Heart right ventricle (tissue), 16 donors: ENCODE measurements around the gene GP9. TPM values are rescaled to one million over a fixed set of nuclear protein-coding genes. Genes with fewer than 3 reads are reported as not detected.

Experiments
- ATAC-seq, 8 donors: fragments of 200-7000 bp; cut with Tn5 transposase; one replicate each; pipeline ENCODE4 v1.9.1; 2020; ENCODE audit warnings: mild to moderate bottlenecking in 8 of 8, moderate library complexity in 8 of 8, moderate number of reproducible peaks in 1 of 8
- DNase-seq, 2 donors: peaks; one replicate each; pipeline ENCODE4 v3.0.0-alpha.2; 2020
- H3K27ac ChIP-seq, 10 donors: fragments of 200-600 bp; sonication (generic) in 2 of 10; one replicate each; pipeline versions ENCODE4 v1.5.0 to v1.8.0; 2020 to 2022; ENCODE audit warnings: mild to moderate bottlenecking in 3 of 10
- H3K27me3 ChIP-seq, 7 donors: fragments of 200-600 bp; one replicate each; pipeline ENCODE4 v1.8.0; 2021 to 2022; ENCODE audit warnings: mild to moderate bottlenecking in 2 of 7
- H3K36me3 ChIP-seq, 9 donors: fragments of 200-600 bp; sonication (generic) in 1 of 9; one replicate each; pipeline versions ENCODE4 v1.5.0 to v1.8.0; 2020 to 2022; ENCODE audit warnings: mild to moderate bottlenecking in 2 of 9
- H3K4me1 ChIP-seq, 9 donors: fragments of 200-600 bp; sonication (generic) in 1 of 9; one replicate each; pipeline versions ENCODE4 v1.5.0 to v1.8.0; 2020 to 2022; ENCODE audit warnings: mild to moderate bottlenecking in 4 of 9
- H3K4me3 ChIP-seq, 10 donors: fragments of 200-600 bp; sonication (generic) in 2 of 10; one replicate each; pipeline versions ENCODE4 v1.5.0 to v1.8.0; 2020 to 2022; ENCODE audit warnings: mild to moderate bottlenecking in 7 of 10, moderate library complexity in 2 of 10
- H3K9me3 ChIP-seq, 11 donors: fragments of 200-600 bp in 10 of 11; sonication (generic) in 2 of 11; one replicate each; pipeline versions ENCODE4 v1.5.0 to v1.8.0; 2013 to 2022; ENCODE audit warnings: mild to moderate bottlenecking in 2 of 11, control low read depth in 1 of 11, moderate library complexity in 1 of 11
- CTCF ChIP-seq, 9 donors: fragments of 200-600 bp; sonication (generic) in 2 of 9; IDR thresholded peaks; one replicate each; pipeline versions ENCODE4 v1.5.0 to v1.8.0; 2021 to 2022; ENCODE audit warnings: antibody characterized with exemption in 9 of 9, mild to moderate bottlenecking in 5 of 9, moderate library complexity in 1 of 9
- WGBS, 2 donors: extraction: QIAGEN DNeasy Blood & Tissue Kit; methylation state at CpG; one replicate each; pipeline ENCODE4 v1.1.7; 2013; ENCODE audit warnings: inconsistent platforms in 1 of 2; 5-methylcytosine and 5-hydroxymethylcytosine counted together
- intact Hi-C, 10 donors: fragments of 100-400 bp; cut with DNase I; formaldehyde crosslinking; loops; one replicate each; pipeline versions ENCODE4 v1.11.1 to v1.14.2; 2022
- polyA plus RNA-seq, 2 donors: library from polyadenylated mRNA; stranded (reverse); fragments of 200-250 nt; gene quantifications; one replicate each; pipeline ENCODE4 v1.2.3, GENCODE V29; 2013
- total RNA-seq, 10 donors: library from RNA; stranded (reverse); fragmentation: NEBNext Ultra II Directional in 3 of 10; extraction: Animal tissue kit (Norgen Biotek cat#: 25700) in 3 of 10; gene quantifications; one replicate each; pipeline versions ENCODE4 v1.2.1 to v1.2.4, GENCODE V29; 2021 to 2023
- donor health status: Arrhythmogenic right ventricular cardiomyopathy.
- donor health status: ischemic (EF 13 %, LVEDD 7.1; RV severe dilation, severe dysfunction).
- donor health status: healthy with polysubstance abuse.
- donor health status: DM: no; HTN: yes; CAD: no.
- donor health status: DM: no; HTN: no; CAD: no.
- donor health status: ischemic (EF 25% LVEDD 6.9; RV normal size, moderate dysfunction).
- donor health status: ischemic (EF 25% LVEDD 5.7; RV mildly dilated, moderate dysfunction).
- donor health status: healthy.
- donor health status: DM: yes; HTN: yes; CAD: no.
- donor health status: Ischemic cardiomyopathy.
- donor health status: ischemic (EF 35%, LVEDD 5.7; RV mildly dilated, moderate dysfunction).
- donor health status: nonischemic (EF 11% LVEDD 7.7; RV severe dilation, severe dysfunction).
- donor health status: DM: yes; HTN: yes; CAD: no.
- donor health status: PGD.
- donor health status: ischemic (EF 29% LVEDD 5.4; RV normal size, mild dysfunction).
- donor health status: nonischemic (EF 23%, LVEDD 6.1; RV moderate dilation, normal function).

The GP9 gene
- total and polyA plus RNA-seq, 12 donors = 0.13 TPM; not detected in 11

DNA sequence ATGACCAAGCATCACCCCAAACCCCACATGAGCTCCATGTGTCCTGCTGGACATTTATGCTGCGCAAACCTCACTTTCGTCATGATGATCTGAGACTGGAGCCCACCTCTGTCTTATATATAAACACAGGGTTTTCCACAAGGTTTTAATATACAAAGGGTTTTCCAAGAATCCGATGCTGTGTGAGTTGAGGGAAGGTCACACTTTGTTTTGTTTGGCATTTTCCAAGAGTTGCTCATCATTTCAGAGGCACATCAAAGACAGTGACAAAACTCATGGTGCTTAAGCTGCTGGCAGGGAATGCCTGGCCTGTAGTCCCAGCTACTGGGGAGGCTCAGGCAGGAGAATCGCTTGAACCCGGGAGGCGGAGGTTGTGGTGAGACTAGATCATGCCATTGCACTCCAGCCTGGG is 39.4 kb upstream of the GP9 start:
- DNase-seq (no peak), ATAC-seq (no peak)
- peak overlapping the region in 6 of 10 donors; percentile 17 to 93 (median 66) for H3K27ac ChIP-seq
- 77 to 81% methylated on average over 6 of the region's 6 CpGs for WGBS, 2 donors
- intact Hi-C loops = no loop called here
- TF ChIP-seq CTCF (IDR thresholded peaks at IDR 0.05) = no peak
- no peaks in the 10 kb centered on the region for H3K27me3 ChIP-seq
- peaks cover 12 to 88% (median 44%) of the 10 kb centered on the region in 9 donors for H3K4me1 ChIP-seq
- no peak overlapping the region for H3K4me3 ChIP-seq
- no peaks in the 10 kb centered on the region for H3K9me3 ChIP-seq
- no peaks in the 10 kb centered on the region for H3K36me3 ChIP-seq

DNA sequence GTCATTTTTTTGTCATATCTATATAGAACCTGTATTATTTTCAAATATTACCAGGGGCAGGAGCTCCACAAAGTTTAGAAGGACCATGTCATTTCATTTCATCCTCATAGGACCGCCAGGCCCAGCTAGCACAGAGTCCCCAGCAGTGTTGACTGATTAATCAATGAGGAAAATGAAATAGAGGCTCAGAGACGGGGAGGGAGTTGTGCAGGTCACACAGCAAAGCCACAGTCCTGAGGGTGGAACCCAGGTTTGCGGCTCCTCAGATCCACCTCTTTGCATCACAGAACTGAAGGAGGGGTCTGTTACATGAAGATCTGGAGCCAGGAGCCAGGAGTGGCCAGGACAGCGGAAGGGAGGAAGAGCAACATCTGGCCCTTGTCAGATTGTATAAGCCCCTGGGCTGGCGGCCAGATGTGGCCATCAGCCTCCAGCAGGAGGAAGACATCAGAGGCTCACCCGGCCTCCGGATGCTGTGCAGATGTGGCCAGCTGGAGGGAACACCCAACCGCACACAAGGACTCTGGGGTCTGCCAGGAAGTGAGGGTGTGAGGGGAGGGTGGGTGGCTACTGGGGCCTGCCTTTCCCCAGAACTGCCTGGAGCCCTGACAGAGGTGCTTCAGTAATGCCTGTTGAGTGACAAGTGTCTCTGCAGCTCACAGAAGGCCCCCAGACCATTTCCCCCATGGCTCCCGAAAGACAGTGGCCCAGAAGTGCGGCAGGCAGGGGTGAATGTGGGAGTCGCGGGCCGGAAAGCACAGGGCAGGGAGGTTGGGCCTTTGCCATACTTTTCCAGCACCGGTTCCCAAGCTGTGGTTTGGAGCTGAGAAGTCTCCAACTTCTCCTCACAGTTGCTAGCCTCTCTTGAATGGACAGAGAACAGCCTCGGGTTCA is 38.2 kb upstream of the GP9 start:
- intact Hi-C loops = no loop called here
- no peaks in the 10 kb centered on the region for H3K27me3 ChIP-seq
- peaks cover 15 to 86% (median 45%) of the 10 kb centered on the region in 9 donors for H3K4me1 ChIP-seq
- peak; percentile 65 to 83 (median 73) for ATAC-seq
- WGBS, 2 donors = 45 to 56% methylated on average over 15 of the region's 15 CpGs
- no peaks in the 10 kb centered on the region for H3K36me3 ChIP-seq
- no peak for TF ChIP-seq CTCF (IDR thresholded peaks at IDR 0.05)
- peak overlapping the region; percentile 28 to 93 (median 69) for H3K27ac ChIP-seq
- DNase-seq = peak; percentile 83 to 86
- no peak overlapping the region for H3K4me3 ChIP-seq
- no peaks in the 10 kb centered on the region for H3K9me3 ChIP-seq

DNA sequence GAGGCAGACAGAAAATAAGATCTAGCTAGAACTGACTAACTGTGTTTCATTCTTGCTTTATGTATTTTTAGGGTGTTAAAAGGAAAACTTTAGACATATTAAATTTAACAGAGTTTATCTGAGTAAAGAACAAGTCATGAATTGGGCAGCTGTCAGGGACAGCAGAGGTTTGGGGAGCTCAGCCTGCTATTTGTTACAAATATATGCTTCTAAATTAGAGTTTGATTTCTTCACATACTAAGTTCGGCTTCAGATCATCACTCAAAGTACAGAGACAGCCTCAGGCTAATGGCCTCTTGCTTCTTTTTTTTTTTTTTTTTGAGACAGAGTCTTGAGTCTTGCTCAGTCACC is 37.6 kb upstream of the GP9 start:
- H3K4me3 ChIP-seq = no peak overlapping the region
- H3K27ac ChIP-seq = peak overlapping the region; percentile 28 to 93 (median 69)
- no peaks in the 10 kb centered on the region for H3K36me3 ChIP-seq
- ATAC-seq = no peak
- TF ChIP-seq CTCF (IDR thresholded peaks at IDR 0.05) = no peak
- peaks cover 9 to 84% (median 41%) of the 10 kb centered on the region in 9 donors for H3K4me1 ChIP-seq
- no peaks in the 10 kb centered on the region for H3K27me3 ChIP-seq
- H3K9me3 ChIP-seq = no peaks in the 10 kb centered on the region
- intact Hi-C loops = no loop called here
- 69 to 74% methylated on average over 1 of the region's 1 CpG for WGBS, 2 donors
- DNase-seq = no peak

DNA sequence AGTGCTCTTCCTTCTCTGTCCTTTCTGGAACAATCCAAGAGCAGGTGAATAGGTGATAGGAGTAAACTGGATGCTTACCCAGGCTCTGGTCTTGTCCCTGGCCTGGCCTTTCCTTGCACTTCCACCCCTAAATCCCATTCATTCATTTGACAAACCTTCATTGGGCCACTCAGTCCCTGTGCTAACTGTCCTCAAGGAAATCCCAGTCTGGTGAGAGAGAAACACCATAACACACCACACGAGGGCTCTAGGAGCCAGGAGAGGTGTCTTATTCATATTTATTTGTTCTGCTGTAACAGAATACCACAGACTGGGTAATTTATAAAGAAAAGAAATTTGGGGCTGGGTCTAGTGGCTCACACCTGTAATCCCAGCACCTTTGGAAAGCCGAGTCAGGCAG is 36.7 kb upstream of the GP9 start:
- no peaks in the 10 kb centered on the region for H3K36me3 ChIP-seq
- H3K27me3 ChIP-seq = no peaks in the 10 kb centered on the region
- ATAC-seq (no peak), DNase-seq (no peak)
- peaks cover 9 to 75% (median 34%) of the 10 kb centered on the region in 9 donors for H3K4me1 ChIP-seq
- no peak overlapping the region for H3K4me3 ChIP-seq
- peak overlapping the region in 9 of 10 donors; percentile 7 to 93 (median 72) for H3K27ac ChIP-seq
- intact Hi-C loops = loop anchor here in 2 of 10 donors (2.0 kb wide), 2 partner anchors 19 to 53 kb away; no protein-coding TSS in a partner anchor
- WGBS, 2 donors = 73 to 81% methylated on average over 2 of the region's 2 CpGs
- peak in 5 of 9 donors; percentile 9 to 42 (median 22) for TF ChIP-seq CTCF (IDR thresholded peaks at IDR 0.05)
- H3K9me3 ChIP-seq = no peaks in the 10 kb centered on the region
